ENCODE results near the gene PAIP2.

GRCh38 chr5:139391570-139392323, 50.1 kb downstream of the PAIP2 start:
- no peak for TF ChIP-seq TAF1 (IDR thresholded peaks at IDR 0.05; ENCODE audit: borderline replicate concordance, low read depth, low read length)
- TF ChIP-seq MXI1 (IDR thresholded peaks at IDR 0.05; ENCODE audit: low read depth, low read length) = no peak
- TF ChIP-seq CTCF (IDR thresholded peaks at IDR 0.05) = no peak
- TF ChIP-seq EP300 (IDR thresholded peaks at IDR 0.05; ENCODE audit: borderline replicate concordance in 1 of 2, low read depth in 1 of 2, low read length in 1 of 2) = no peak
- no peak for TF ChIP-seq RFX5 (IDR thresholded peaks at IDR 0.05; ENCODE audit: low read length)
- TF ChIP-seq TEAD4 (IDR thresholded peaks at IDR 0.05; ENCODE audit: borderline replicate concordance, insufficient read depth) = no peak
- no peak for TF ChIP-seq EZH2phosphoT487 (IDR thresholded peaks at IDR 0.05; ENCODE audit: borderline replicate concordance, low read depth)
- no peak for TF ChIP-seq RAD21 (IDR thresholded peaks at IDR 0.05; ENCODE audit: low read length)
- TF ChIP-seq FOXJ3 (CRISPR knock-in tag; IDR thresholded peaks at IDR 0.05) = no peak
- TF ChIP-seq SIN3A (IDR thresholded peaks at IDR 0.05; ENCODE audit: borderline replicate concordance, low read depth, low read length) = no peak
- no peak for TF ChIP-seq ZBTB33 (IDR thresholded peaks at IDR 0.05; ENCODE audit: borderline replicate concordance, low read depth)
- TF ChIP-seq REST (IDR thresholded peaks at IDR 0.05; ENCODE audit: low read depth, low read length) = no peak
- TF ChIP-seq FOXM1 (IDR thresholded peaks at IDR 0.05; ENCODE audit: low read depth) = no peak

Data from SK-N-SH (cell line).